SIG-M5 treated with dmso at 0.1 percent for 504 hours (cell line): Measurements from ENCODE around the gene RHEBL1.
"Not testable (repeated sequence)": the region's sequence is repeated elsewhere in the genome, so short reads cannot be mapped to it uniquely, and the experiment has no call there.

ENCODE experiments used
- DNase-seq: peaks from one replicate; lab custom pipeline; 2025; ENCODE audit not compliant: unreplicated experiment; lab: John Stamatoyannopoulos, UW

The RHEBL1 gene

GRCh38 chr12:49089821-49090773, 20.3 kb upstream of the RHEBL1 start:
- peak; percentile 31 for DNase-seq

- no peak for DNase-seq
These were observed 19.2 kb upstream of the RHEBL1 start for GRCh38 chr12:49088932-49089330.

- peak; percentile 93 for DNase-seq
These were observed 18.6 kb upstream of the RHEBL1 start for GRCh38 chr12:49088150-49088931.

- DNase-seq = no peak
These were observed 16.3 kb upstream of the RHEBL1 start for GRCh38 chr12:49086116-49086515.

- no peak for DNase-seq
These were observed 14.7 kb upstream of the RHEBL1 start for GRCh38 chr12:49084438-49084837.

DNA sequence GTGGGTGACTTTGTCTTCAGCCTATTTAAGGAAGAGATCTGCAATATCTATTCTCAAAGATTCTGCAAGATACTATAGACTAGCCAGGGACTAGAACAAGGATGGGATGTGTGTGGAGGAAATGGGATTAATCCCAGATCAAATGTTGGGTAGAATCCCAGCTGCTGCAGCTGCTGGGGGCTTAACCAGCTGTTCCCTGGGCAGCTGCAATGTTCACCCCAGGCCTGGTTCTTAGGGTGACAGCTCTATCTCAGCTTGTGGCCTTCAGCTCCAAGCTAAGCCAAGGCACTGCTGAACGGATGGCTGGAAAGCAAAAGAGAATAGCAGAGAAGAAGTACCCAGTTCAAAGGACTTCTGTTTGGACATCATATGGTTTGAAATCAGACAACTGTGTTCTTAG, 10.0 kb upstream of the RHEBL1 start:
- DNase-seq = no peak

DNA sequence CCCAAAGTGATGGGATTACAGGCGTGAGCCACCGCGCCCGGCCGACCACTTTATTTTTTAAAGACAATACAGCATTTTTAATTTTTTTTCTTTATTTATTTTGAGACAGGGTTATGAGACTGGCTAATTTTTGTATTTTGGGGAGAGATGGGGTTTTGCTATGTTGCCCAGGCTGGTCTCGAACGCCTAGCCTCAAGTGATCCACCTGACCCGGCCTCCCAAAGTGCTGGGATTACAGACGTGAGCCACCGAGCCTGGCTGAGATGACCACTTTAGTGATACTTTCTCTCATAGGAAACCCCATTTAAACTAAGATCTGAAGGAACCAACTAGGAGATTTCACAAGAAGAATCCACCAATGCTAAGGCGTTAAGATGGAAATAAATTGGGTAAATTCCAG, 1.2 kb upstream of the RHEBL1 start:
- no peak for DNase-seq

GRCh38 chr12:49068879-49069506, 786 bp downstream of the RHEBL1 start:
- no peak for DNase-seq

- DNase-seq = no peak
These were observed 3.7 kb downstream of the RHEBL1 start for GRCh38 chr12:49066120-49066519.

- DNase-seq = no peak
These were observed 5.0 kb downstream of the RHEBL1 start for GRCh38 chr12:49064767-49065152.

DNA sequence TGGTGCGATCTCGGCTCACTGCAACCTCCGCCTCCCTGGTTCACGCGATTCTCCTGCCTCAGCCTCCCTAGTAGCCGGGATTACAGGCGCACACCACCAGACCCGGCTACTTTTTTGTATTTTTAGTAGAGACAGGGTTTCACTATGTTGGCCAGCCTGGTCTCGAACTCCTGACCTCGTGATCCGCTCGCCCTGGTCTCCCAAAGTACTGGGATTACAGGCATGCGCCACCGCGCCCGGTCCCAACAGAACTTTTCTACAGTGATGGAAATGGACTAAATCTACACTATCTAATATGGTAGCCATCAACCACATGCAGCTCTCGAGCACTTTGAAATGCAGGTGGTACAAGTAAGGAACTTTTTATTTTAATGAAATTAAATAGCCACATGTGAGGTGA, 7.9 kb downstream of the RHEBL1 start:
- DNase-seq = not testable (repeated sequence)

- DNase-seq = no peak
These were observed 8.6 kb downstream of the RHEBL1 start for GRCh38 chr12:49061157-49061650.

GRCh38 chr12:49060237-49061156, 9.3 kb downstream of the RHEBL1 start, which contains the start of gene KMT2D:
Gene KMT2D (minus strand): TSS chr12:49060794. CDS start chr12:49055324, 5,470 bp downstream.
- peak; percentile 96 for DNase-seq

GRCh38 chr12:49059299-49060171, 10.2 kb downstream of the RHEBL1 start:
- DNase-seq = no peak

DNA sequence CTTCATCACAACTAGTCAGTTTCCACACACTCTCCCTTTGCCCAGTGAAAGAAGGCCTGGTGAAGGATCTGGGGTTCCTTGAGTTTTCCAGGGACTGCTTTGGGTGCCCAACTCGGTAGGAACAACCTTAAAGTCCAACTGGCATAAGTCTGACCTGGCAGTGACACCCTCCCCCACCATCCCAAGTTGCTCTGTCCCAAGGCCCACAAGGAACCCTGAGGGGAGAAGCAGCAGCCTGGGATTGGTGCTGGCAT, 10.8 kb downstream of the RHEBL1 start:
- no peak for DNase-seq

- no peak for DNase-seq
These were observed 11.3 kb downstream of the RHEBL1 start for GRCh38 chr12:49058366-49059044.

DNA sequence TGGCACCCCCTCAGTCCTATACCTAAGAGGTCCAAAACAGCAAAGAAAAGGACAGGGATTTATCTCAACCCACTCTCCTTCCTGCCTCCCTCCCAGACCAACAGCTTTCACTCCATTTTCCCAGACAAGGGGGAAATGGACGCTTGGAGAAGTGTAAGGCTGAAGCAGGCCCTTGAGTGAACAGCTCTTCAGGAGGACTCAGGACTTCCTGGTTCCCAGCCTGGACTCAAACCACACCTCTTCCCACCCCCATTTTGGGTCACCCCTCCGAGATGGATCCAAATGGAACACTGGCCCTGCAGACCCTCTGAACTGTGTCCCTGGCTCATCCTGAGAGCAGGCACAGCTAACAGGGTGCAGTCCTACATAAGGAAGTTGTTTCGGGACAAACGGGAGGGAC, 11.9 kb downstream of the RHEBL1 start:
- DNase-seq = peak; percentile 52

DNA sequence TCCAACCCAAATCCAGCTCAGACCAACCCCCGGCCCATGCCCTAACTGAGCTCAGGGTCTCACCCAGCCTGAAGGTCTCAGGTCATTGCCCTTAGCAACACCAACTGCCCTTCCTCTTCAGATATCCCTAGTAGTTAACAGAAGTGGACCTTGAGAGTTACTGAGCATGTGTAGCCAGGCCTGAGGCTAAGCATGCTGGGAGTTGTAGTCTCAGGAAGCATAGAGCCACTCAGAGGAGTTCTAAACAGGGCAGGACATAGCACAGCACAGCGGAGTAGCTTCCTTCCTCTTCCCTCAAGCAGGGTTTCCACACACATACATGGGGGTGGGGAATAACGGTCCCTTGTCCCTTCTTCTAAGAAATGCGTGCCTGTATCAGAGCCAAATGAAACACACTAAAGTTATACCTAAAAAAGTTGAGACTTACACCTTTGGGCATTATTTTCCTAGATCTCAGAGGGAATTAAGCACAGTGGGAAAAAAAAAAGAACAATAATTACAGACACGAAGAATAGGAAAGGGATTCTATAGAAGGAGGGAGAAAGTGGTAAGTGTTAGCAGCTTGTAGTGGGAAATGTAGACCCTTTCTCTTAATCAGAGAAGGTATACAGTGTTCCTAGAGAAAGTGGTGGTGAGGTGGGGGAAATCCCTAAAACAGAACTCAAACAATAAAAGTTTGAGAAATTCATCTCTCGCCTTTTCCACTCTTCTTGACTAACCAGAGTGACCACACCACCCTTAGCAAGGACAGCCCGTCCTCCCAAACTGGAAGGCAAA, 13.6 kb downstream of the RHEBL1 start:
- peak; percentile 99 for DNase-seq
